Tibial nerve (tissue), 3 donors: ENCODE data around the gene RWDD1.

ENCODE experiments used
- CTCF ChIP-seq, 5 experiments: fragments of 200-600 bp in 3 of 5; fragments of 450-650 bp in 2 of 5; sonication (generic) in 3 of 5; IDR thresholded peaks; one replicate each; pipeline ENCODE4 v1.5.1; 2016 to 2019; ENCODE audit warnings: antibody characterized with exemption in 5 of 5, mild to moderate bottlenecking in 3 of 5, moderate library complexity in 2 of 5
- POLR2A ChIP-seq, 2 donors: fragments of 450-650 bp; IDR thresholded peaks; one replicate each; pipeline ENCODE4 v1.6.1; 2017; ENCODE audit warnings: antibody characterized with exemption in 2 of 2, mild to moderate bottlenecking in 2 of 2, moderate library complexity in 2 of 2

GRCh38 chr6:116624036-116624805 is 52.9 kb downstream of the RWDD1 start:
- TF ChIP-seq CTCF (IDR thresholded peaks at IDR 0.05) (no peak), POLR2A (IDR thresholded peaks at IDR 0.05) (no peak)
